ENCODE data around the gene GHDC.

DNA sequence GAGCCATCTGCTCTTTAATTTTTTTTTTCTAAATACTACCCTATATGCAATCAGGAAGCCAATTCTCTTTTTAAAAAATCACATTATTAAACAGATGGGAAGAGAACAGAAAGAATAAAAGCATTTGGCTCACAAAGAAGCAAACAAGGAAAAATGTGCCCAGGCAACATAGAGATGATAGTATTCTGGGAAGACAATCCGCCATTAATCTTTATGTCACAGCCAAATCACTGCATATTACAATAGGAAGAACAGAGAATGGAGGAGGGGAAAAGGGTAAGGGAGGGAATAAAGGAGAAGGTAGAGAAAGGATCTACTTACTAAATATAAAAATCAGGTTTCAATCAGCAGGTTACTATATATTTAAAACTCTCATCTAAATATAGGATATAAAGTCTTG is 47.6 kb upstream of the GHDC start:
- TF ChIP-seq POLR2AphosphoS5 (IDR thresholded peaks at IDR 0.05) (no peak), EP300 (IDR thresholded peaks at IDR 0.05) (no peak), POLR2A (IDR thresholded peaks at IDR 0.05; ENCODE audit: low read depth) (no peak)
- TF ChIP-seq, protein P1, sequence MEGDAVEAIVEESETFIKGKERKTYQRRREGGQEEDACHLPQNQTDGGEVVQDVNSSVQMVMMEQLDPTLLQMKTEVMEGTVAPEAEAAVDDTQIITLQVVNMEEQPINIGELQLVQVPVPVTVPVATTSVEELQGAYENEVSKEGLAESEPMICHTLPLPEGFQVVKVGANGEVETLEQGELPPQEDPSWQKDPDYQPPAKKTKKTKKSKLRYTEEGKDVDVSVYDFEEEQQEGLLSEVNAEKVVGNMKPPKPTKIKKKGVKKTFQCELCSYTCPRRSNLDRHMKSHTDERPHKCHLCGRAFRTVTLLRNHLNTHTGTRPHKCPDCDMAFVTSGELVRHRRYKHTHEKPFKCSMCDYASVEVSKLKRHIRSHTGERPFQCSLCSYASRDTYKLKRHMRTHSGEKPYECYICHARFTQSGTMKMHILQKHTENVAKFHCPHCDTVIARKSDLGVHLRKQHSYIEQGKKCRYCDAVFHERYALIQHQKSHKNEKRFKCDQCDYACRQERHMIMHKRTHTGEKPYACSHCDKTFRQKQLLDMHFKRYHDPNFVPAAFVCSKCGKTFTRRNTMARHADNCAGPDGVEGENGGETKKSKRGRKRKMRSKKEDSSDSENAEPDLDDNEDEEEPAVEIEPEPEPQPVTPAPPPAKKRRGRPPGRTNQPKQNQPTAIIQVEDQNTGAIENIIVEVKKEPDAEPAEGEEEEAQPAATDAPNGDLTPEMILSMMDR (IDR thresholded peaks at IDR 0.05) = no peak

Measured in esophagus muscularis mucosa (tissue), 4 donors.